ENCODE data around the gene ESPL1.

DNA sequence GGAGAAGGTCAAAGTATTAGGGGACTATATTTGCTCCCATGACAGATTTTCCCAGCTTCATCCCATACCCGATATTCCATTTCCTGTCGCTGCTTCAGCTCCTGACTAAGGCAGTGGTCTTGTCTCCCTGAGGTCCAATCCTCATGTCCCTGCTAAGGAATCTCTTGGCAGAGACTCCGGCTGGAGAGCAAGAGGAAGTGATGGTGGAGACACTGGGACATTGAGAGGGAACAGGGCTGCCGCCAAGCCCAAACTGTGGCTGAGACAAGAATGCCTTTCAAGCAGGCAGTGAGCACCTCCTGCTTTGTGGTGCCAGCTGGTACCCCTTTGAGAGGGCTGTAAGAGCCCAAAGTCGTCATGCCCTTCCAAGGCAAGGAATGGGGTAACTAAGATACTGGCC lies 62.6 kb downstream of the ESPL1 start:
- TF ChIP-seq, protein P1, sequence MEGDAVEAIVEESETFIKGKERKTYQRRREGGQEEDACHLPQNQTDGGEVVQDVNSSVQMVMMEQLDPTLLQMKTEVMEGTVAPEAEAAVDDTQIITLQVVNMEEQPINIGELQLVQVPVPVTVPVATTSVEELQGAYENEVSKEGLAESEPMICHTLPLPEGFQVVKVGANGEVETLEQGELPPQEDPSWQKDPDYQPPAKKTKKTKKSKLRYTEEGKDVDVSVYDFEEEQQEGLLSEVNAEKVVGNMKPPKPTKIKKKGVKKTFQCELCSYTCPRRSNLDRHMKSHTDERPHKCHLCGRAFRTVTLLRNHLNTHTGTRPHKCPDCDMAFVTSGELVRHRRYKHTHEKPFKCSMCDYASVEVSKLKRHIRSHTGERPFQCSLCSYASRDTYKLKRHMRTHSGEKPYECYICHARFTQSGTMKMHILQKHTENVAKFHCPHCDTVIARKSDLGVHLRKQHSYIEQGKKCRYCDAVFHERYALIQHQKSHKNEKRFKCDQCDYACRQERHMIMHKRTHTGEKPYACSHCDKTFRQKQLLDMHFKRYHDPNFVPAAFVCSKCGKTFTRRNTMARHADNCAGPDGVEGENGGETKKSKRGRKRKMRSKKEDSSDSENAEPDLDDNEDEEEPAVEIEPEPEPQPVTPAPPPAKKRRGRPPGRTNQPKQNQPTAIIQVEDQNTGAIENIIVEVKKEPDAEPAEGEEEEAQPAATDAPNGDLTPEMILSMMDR (IDR thresholded peaks at IDR 0.05 in 8 of 11, conservative IDR thresholded peaks at IDR 0.05 in 3 of 11): no peak
- TF ChIP-seq POLR2A (IDR thresholded peaks at IDR 0.05): no peak
- no peak for TF ChIP-seq POLR2AphosphoS5 (IDR thresholded peaks at IDR 0.05)

Data from spleen (tissue), 7 donors.